GM23338 (cell line): ENCODE measurements around the gene INCA1. TPM values are rescaled to one million over a fixed set of nuclear protein-coding genes. Genes with fewer than 3 reads are reported as not detected.

Source experiments
- ATAC-seq: fragments of 200-7000 bp; cut with Tn5 transposase; 3 replicates; pipeline ENCODE4 v1.9.1; 2020
- DNase-seq: peaks from one replicate; pipeline ENCODE4 v3.0.0-alpha.2; 2015; ENCODE audit warnings: low spot score
- H2AFZ ChIP-seq: fragments of 200-600 bp; sonication (generic); 2 replicates; pipeline ENCODE4 v1.8.0; 2016; ENCODE audit warnings: antibody characterized with exemption, mild to moderate bottlenecking, moderate library complexity
- H3F3A ChIP-seq: fragments of 200-600 bp; sonication (generic); replicated peaks from 2 replicates; pipeline ENCODE4 v1.8.0; 2017; ENCODE audit warnings: antibody characterized with exemption, mixed run types, low read depth
- H3K27ac ChIP-seq: fragments of 200-600 bp; sonication (generic); 2 replicates; pipeline ENCODE4 v1.6.1; 2016; ENCODE audit warnings: low read depth
- H3K27me3 ChIP-seq: fragments of 200-600 bp; sonication (generic); 2 replicates; pipeline ENCODE4 v1.8.0; 2016; ENCODE audit warnings: mild to moderate bottlenecking, mixed run types, moderate library complexity; ENCODE audit not compliant: insufficient read depth
- H3K36me3 ChIP-seq: fragments of 200-600 bp; sonication (generic); 2 replicates; pipeline ENCODE4 v1.8.0; 2016; ENCODE audit warnings: mild to moderate bottlenecking; ENCODE audit not compliant: insufficient read depth
- H3K4me1 ChIP-seq: fragments of 200-600 bp; sonication (generic); 2 replicates; pipeline ENCODE4 v1.8.0; 2016; ENCODE audit warnings: mild to moderate bottlenecking, moderate library complexity; ENCODE audit not compliant: insufficient read depth
- H3K4me2 ChIP-seq: fragments of 200-600 bp; sonication (generic); 2 replicates; pipeline ENCODE4 v1.7.1; 2017; ENCODE audit warnings: mixed run types
- H3K4me3 ChIP-seq: fragments of 200-600 bp; sonication (generic); 2 replicates; pipeline ENCODE4 v1.6.1; 2016; ENCODE audit warnings: mixed run types
- H3K79me2 ChIP-seq: fragments of 200-600 bp; sonication (generic); replicated peaks from 2 replicates; pipeline ENCODE4 v1.8.0; 2017; ENCODE audit warnings: mild to moderate bottlenecking; ENCODE audit not compliant: insufficient read depth
- H3K9me2 ChIP-seq: fragments of 200-600 bp; sonication (generic); 2 replicates; pipeline ENCODE4 v1.8.0; 2017; ENCODE audit not compliant: insufficient read depth
- H4K20me1 ChIP-seq: fragments of 200-600 bp; sonication (generic); replicated peaks from 2 replicates; pipeline ENCODE4 v1.8.0; 2017; ENCODE audit warnings: mild to moderate bottlenecking; ENCODE audit not compliant: insufficient read depth
- H3K27ac Mint-ChIP-seq: 2 replicates; pipeline ENCODE4 v1.8.0; 2020; ENCODE audit warnings: inconsistent platforms, mild to moderate bottlenecking, moderate library complexity, mixed read lengths
- H3K27me3 Mint-ChIP-seq: 3 replicates; pipeline ENCODE4 v1.8.0; 2022; ENCODE audit warnings: low read depth, mild to moderate bottlenecking, moderate library complexity, mixed read lengths, inconsistent platforms; ENCODE audit not compliant: insufficient read depth, poor library complexity
- H3K36me3 Mint-ChIP-seq: 3 replicates; pipeline ENCODE4 v1.8.0; 2021; ENCODE audit warnings: low read depth, mild to moderate bottlenecking, inconsistent platforms, moderate library complexity, mixed read lengths
- H3K4me1 Mint-ChIP-seq: 3 replicates; pipeline ENCODE4 v1.8.0; 2020; ENCODE audit warnings: mild to moderate bottlenecking, inconsistent platforms, mixed read lengths
- H3K4me3 Mint-ChIP-seq: 3 replicates; pipeline ENCODE4 v1.8.0; 2021; ENCODE audit warnings: moderate library complexity, mild to moderate bottlenecking, inconsistent platforms, mixed read lengths
- H3K9me3 Mint-ChIP-seq: 3 replicates; pipeline ENCODE4 v1.8.0; 2020; ENCODE audit warnings: moderate library complexity, mild to moderate bottlenecking, inconsistent platforms, mixed read lengths
- CREB1 ChIP-seq: fragments of 250-450 bp; sonication (Bioruptor Pico); IDR thresholded peaks from 2 replicates; pipeline ENCODE4 v1.5.0; 2020; ENCODE audit warnings: low read depth, mild to moderate bottlenecking, moderate library complexity
- CTCF ChIP-seq, 2 experiments: fragments of 200-600 bp in 1 of 2; sonication (generic) in 1 of 2; conservative IDR thresholded peaks; 2 replicates each; pipeline versions ENCODE4 v1.5.1 to v1.6.1; 2016 to 2017; ENCODE audit warnings: antibody characterized with exemption in 2 of 2, low read depth in 2 of 2, mild to moderate bottlenecking in 2 of 2, moderate library complexity in 1 of 2
- ETS1 ChIP-seq: IDR thresholded peaks from 2 replicates; pipeline ENCODE4 v1.6.1; 2016; ENCODE audit warnings: antibody characterized with exemption
- EZH2 ChIP-seq: fragments of 200-600 bp; sonication (generic); IDR thresholded peaks from one replicate; pipeline ENCODE4 v1.8.0; 2017; ENCODE audit warnings: antibody characterized with exemption, mild to moderate bottlenecking, low read depth; ENCODE audit not compliant: unreplicated experiment
- EZH2phosphoT487 ChIP-seq: fragments of 200-600 bp; sonication (generic); IDR thresholded peaks from one replicate; pipeline ENCODE4 v1.8.1; 2018; ENCODE audit warnings: antibody characterized with exemption; ENCODE audit not compliant: unreplicated experiment
- NANOG ChIP-seq: IDR thresholded peaks from 2 replicates; pipeline ENCODE4 v1.6.1; 2016; ENCODE audit warnings: antibody characterized with exemption, borderline replicate concordance
- POLR2AphosphoS5 ChIP-seq: IDR thresholded peaks from 2 replicates; pipeline ENCODE4 v1.6.1; 2016; ENCODE audit warnings: antibody characterized with exemption, low read depth
- REST ChIP-seq: IDR thresholded peaks from one replicate; pipeline ENCODE4 v1.6.1; 2018; ENCODE audit warnings: antibody characterized with exemption; ENCODE audit not compliant: unreplicated experiment
- STAT1 ChIP-seq: IDR thresholded peaks from one replicate; pipeline ENCODE4 v1.6.1; 2016; ENCODE audit warnings: antibody characterized with exemption; ENCODE audit not compliant: unreplicated experiment
- ZNF114 ChIP-seq: fragments of 250-450 bp; sonication (Bioruptor Pico); IDR thresholded peaks from 2 replicates; pipeline ENCODE4 v1.5.0; 2020; ENCODE audit warnings: mild to moderate bottlenecking, moderate library complexity
- ZNF331 ChIP-seq: fragments of 250-450 bp; sonication (Bioruptor Pico); IDR thresholded peaks from 2 replicates; pipeline ENCODE4 v1.5.0; 2020; ENCODE audit warnings: low read depth, mild to moderate bottlenecking, moderate library complexity
- ZNF462 ChIP-seq: fragments of 250-450 bp; sonication (Bioruptor Pico); IDR thresholded peaks from 2 replicates; pipeline ENCODE4 v1.5.0; 2020; ENCODE audit warnings: mild to moderate bottlenecking, moderate library complexity
- polyA plus RNA-seq: library from polyadenylated mRNA; unstranded; fragments of >200 nt; fragmentation: Nextera tagmentation; extraction: Ambion mirVana; gene quantifications from 2 replicates; pipeline ENCODE4 v1.2.1, GENCODE V29; 2016
- total RNA-seq: library from RNA; depleted of rRNA; stranded (reverse); fragments of >200 nt; shearing (Covaris generic); gene quantifications from 2 replicates; pipeline ENCODE4 v1.2.3, GENCODE V29; 2014

The INCA1 gene
- total and polyA plus RNA-seq, 2 experiments from 2014 or later = 1.3 TPM; not detected in 1

- Histone ChIP-seq H4K20me1 (0 out of 2 replicates have a peak, but pooled peaks cover 9% of the 10 kb centered on the region), H3K27ac (no peak overlapping the region), H3K4me2 (peak overlapping the region; percentile 57; the same call in 1 of the 2 replicates), H3K4me3 (no peak overlapping the region), H3K27me3 (peaks cover 48% of the 10 kb centered on the region), H3K79me2 (peaks cover 16% of the 10 kb centered on the region), H3K9me2 (no peaks in the 10 kb centered on the region), H3K36me3 (no peaks in the 10 kb centered on the region), H3F3A (peaks cover 10% of the 10 kb centered on the region; the same call in 1 of the 2 replicates), H3K4me1 (peaks cover 17% of the 10 kb centered on the region), H2AFZ (no peak overlapping the region)
- Mint-ChIP-seq H3K4me3 (peak overlapping the region; percentile 39; the same call in 1 of the 3 replicates), H3K36me3 (peaks cover 44% of the 10 kb centered on the region), H3K27ac (no peak overlapping the region), H3K9me3 (no peaks in the 10 kb centered on the region), H3K4me1 (peaks cover 29% of the 10 kb centered on the region), H3K27me3 (peaks cover 52% of the 10 kb centered on the region)
- no peak for TF ChIP-seq ZNF462 (CRISPR knock-in tag)
- no peak for TF ChIP-seq STAT1
- TF ChIP-seq EZH2phosphoT487 = no peak
- no peak for TF ChIP-seq CREB1 (CRISPR knock-in tag)
- no peak for TF ChIP-seq ETS1
- no peak for TF ChIP-seq ZNF331 (CRISPR knock-in tag)
- TF ChIP-seq POLR2AphosphoS5 = no peak; the same call in 1 of the 2 replicates
- no peak for TF ChIP-seq CTCF (conservative IDR thresholded peaks at IDR 0.05; ENCODE audit: low read depth in 2 of 2)
- TF ChIP-seq ZNF114 (CRISPR knock-in tag) = no peak
- no peak for TF ChIP-seq REST
- TF ChIP-seq NANOG = no peak
- no peak for TF ChIP-seq EZH2
- DNase-seq (peak; percentile 69), ATAC-seq (peak; percentile 8)
Observed at GRCh38 chr17:4972752-4973151, 24.6 kb downstream of the INCA1 start.
